ENCODE measurements around the gene CHST2. TPM values are rescaled to one million over a fixed set of nuclear protein-coding genes. Genes with fewer than 3 reads are reported as not detected.

Gene CHST2
- total and polyA plus RNA-seq, 8 donors, result 6.1 to 149 (median 115) TPM

- no peaks in the 10 kb centered on the region for H3K9me3 ChIP-seq
- H3K27me3 ChIP-seq, result no peaks in the 10 kb centered on the region
- no peak for ATAC-seq
- no peak overlapping the region for H3K27ac ChIP-seq
- no peaks in the 10 kb centered on the region for H3K36me3 ChIP-seq
- no peak for TF ChIP-seq CTCF (IDR thresholded peaks at IDR 0.05)
- H3K4me1 ChIP-seq, result peaks cover 0 to 5% of the 10 kb centered on the region in 2 donors
- intact Hi-C loops (cut with DNase I), result no loop called here
- no peak overlapping the region for H3K4me3 ChIP-seq
- no peak for DNase-seq
These were observed 40.7 kb upstream of the CHST2 start for GRCh38 chr3:143078883-143079282.

GRCh38 chr3:143080196-143080595, 39.4 kb upstream of the CHST2 start:
- intact Hi-C loops (cut with DNase I), result no loop called here

GRCh38 chr3:143081365-143081764, 38.2 kb upstream of the CHST2 start:
- Histone ChIP-seq H3K4me1 (peaks cover 0 to 5% of the 10 kb centered on the region in 2 donors), H3K36me3 (no peaks in the 10 kb centered on the region), H3K27me3 (no peaks in the 10 kb centered on the region), H3K4me3 (no peak overlapping the region), H3K27ac (no peak overlapping the region), H3K9me3 (no peaks in the 10 kb centered on the region)
- DNase-seq (no peak), ATAC-seq (no peak)
- no peak for TF ChIP-seq CTCF (IDR thresholded peaks at IDR 0.05)
- intact Hi-C loops (cut with DNase I), result no loop called here

More at GRCh38 chr3:143080196-143080595, 39.4 kb upstream of the CHST2 start:
- Histone ChIP-seq H3K4me1 (peaks cover 0 to 5% of the 10 kb centered on the region in 2 donors), H3K27me3 (no peaks in the 10 kb centered on the region), H3K27ac (no peak overlapping the region), H3K9me3 (no peaks in the 10 kb centered on the region), H3K36me3 (no peaks in the 10 kb centered on the region), H3K4me3 (no peak overlapping the region)
- DNase-seq, result no peak
- no peak for TF ChIP-seq CTCF (IDR thresholded peaks at IDR 0.05)
- ATAC-seq, result no peak

GRCh38 chr3:143081844-143082778, 37.5 kb upstream of the CHST2 start:
- Histone ChIP-seq H3K9me3 (no peaks in the 10 kb centered on the region), H3K36me3 (no peaks in the 10 kb centered on the region), H3K4me3 (no peak overlapping the region), H3K4me1 (peaks cover 0 to 5% of the 10 kb centered on the region in 2 donors), H3K27me3 (no peaks in the 10 kb centered on the region), H3K27ac (no peak overlapping the region)
- DNase-seq (no peak), ATAC-seq (no peak)
- intact Hi-C loops (cut with DNase I), result no loop called here
- TF ChIP-seq CTCF (IDR thresholded peaks at IDR 0.05), result no peak

- Histone ChIP-seq H3K36me3 (no peaks in the 10 kb centered on the region), H3K4me3 (no peak overlapping the region), H3K27me3 (no peaks in the 10 kb centered on the region), H3K4me1 (peaks cover 0 to 5% of the 10 kb centered on the region in 2 donors), H3K27ac (no peak overlapping the region), H3K9me3 (no peaks in the 10 kb centered on the region)
- TF ChIP-seq CTCF (IDR thresholded peaks at IDR 0.05), result no peak
- intact Hi-C loops (cut with DNase I), result no loop called here
- ATAC-seq, result no peak
- DNase-seq, result no peak
These were observed 35.8 kb upstream of the CHST2 start for GRCh38 chr3:143083781-143084180.

Measured in left lung (tissue), 10 donors.